IMR-90 (cell line): ENCODE measurements around the gene ACACB. TPM values are rescaled to one million over a fixed set of nuclear protein-coding genes. Genes with fewer than 3 reads are reported as not detected.

Experiments
- ATAC-seq: fragments of 200-7000 bp; cut with Tn5 transposase; 2 replicates; pipeline ENCODE4 v1.9.1; 2020; ENCODE audit warnings: low read depth, mild to moderate bottlenecking, moderate library complexity
- BruUV-seq: library from RNA; stranded (reverse); fragments of 400-500 nt; replicated peaks from 2 replicates; lab custom pipeline; 2021; lab: Mats Ljungman, UMichigan
- CTCF ChIA-PET: fragments of 300-600 bp; formaldehyde crosslinking; extraction: SDS; loops from one replicate; lab custom pipeline; 2021; ENCODE audit warnings: antibody characterized with exemption; lab: Yijun Ruan, JAX
- POLR2A ChIA-PET: fragments of 300-600 bp; sonication (Branson Sonifier 250); formaldehyde crosslinking; loops from one replicate; lab custom pipeline; 2022; ENCODE audit warnings: antibody characterized with exemption; ENCODE audit not compliant: unreplicated experiment; lab: Charles Lee
- DNase-seq: peaks from one replicate; pipeline ENCODE4 v3.0.0; 2013
- H2AFZ ChIP-seq: replicated peaks from 2 replicates; pipeline ENCODE3; 2013; ENCODE audit warnings: low read length, mild to moderate bottlenecking; ENCODE audit not compliant: poor library complexity
- H2AK5ac ChIP-seq: 2 replicates; pipeline ENCODE4 v1.6.1; 2013; ENCODE audit warnings: low read depth, low read length, inconsistent platforms
- H2AK9ac ChIP-seq: replicated peaks from 2 replicates; pipeline ENCODE3; 2013; ENCODE audit warnings: mild to moderate bottlenecking, low read depth, low read length, moderate library complexity; ENCODE audit not compliant: poor library complexity
- H2BK120ac ChIP-seq: 2 replicates; pipeline ENCODE4 v1.6.1; 2013; ENCODE audit warnings: low read depth, low read length, inconsistent platforms
- H2BK15ac ChIP-seq: 3 replicates; pipeline ENCODE4 v1.6.1; 2013; ENCODE audit warnings: low read depth, low read length, inconsistent platforms
- H2BK20ac ChIP-seq: 2 replicates; pipeline ENCODE4 v1.6.1; 2013; ENCODE audit warnings: low read depth, mild to moderate bottlenecking, inconsistent platforms, low read length, moderate library complexity
- H2BK5ac ChIP-seq: 2 replicates; pipeline ENCODE4 v1.6.1; 2013; ENCODE audit warnings: mild to moderate bottlenecking, low read depth, low read length, inconsistent platforms; ENCODE audit not compliant: poor library complexity, severe bottlenecking
- H3K14ac ChIP-seq: replicated peaks from 2 replicates; pipeline ENCODE4 v1.6.1; 2013; ENCODE audit warnings: low read depth, low read length, inconsistent platforms
- H3K18ac ChIP-seq: 2 replicates; pipeline ENCODE4 v1.6.1; 2013; ENCODE audit warnings: low read depth, low read length, control low read depth
- H3K23ac ChIP-seq: 2 replicates; pipeline ENCODE4 v1.6.1; 2013; ENCODE audit warnings: low read depth, low read length, inconsistent platforms
- H3K27ac ChIP-seq: 2 replicates; pipeline ENCODE4 v1.5.1; 2013; ENCODE audit warnings: mild to moderate bottlenecking, control low read depth, low read length; ENCODE audit not compliant: insufficient read depth
- H3K27me3 ChIP-seq: 2 replicates; pipeline ENCODE4 v1.6.1; 2013; ENCODE audit warnings: low read length; ENCODE audit not compliant: control insufficient read depth, insufficient read depth
- H3K36me3 ChIP-seq: 2 replicates; pipeline ENCODE4 v1.6.1; 2013; ENCODE audit warnings: low read length, mixed read lengths; ENCODE audit not compliant: control insufficient read depth, insufficient read depth
- H3K4ac ChIP-seq: 2 replicates; pipeline ENCODE4 v1.6.1; 2013; ENCODE audit warnings: low read depth, low read length, inconsistent platforms
- H3K4me1 ChIP-seq: 2 replicates; pipeline ENCODE4 v1.6.1; 2013; ENCODE audit warnings: low read length, mixed read lengths; ENCODE audit not compliant: control insufficient read depth, insufficient read depth
- H3K4me2 ChIP-seq: 2 replicates; pipeline ENCODE4 v1.6.1; 2013; ENCODE audit warnings: low read depth, mild to moderate bottlenecking, control low read depth, low read length, moderate library complexity
- H3K4me3 ChIP-seq: 2 replicates; pipeline ENCODE4 v1.5.1; 2013; ENCODE audit warnings: low read depth, mild to moderate bottlenecking, control low read depth, low read length, moderate library complexity; ENCODE audit not compliant: insufficient read depth
- H3K56ac ChIP-seq: 2 replicates; pipeline ENCODE4 v1.6.1; 2013; ENCODE audit warnings: low read length, inconsistent platforms; ENCODE audit not compliant: insufficient read depth; ENCODE audit errors: extremely low read depth
- H3K79me1 ChIP-seq, 2 experiments: 2 replicates each; pipeline ENCODE4 v1.6.1; 2013; ENCODE audit warnings: low read length in 2 of 2, inconsistent platforms in 1 of 2, low read depth in 1 of 2
- H3K9ac ChIP-seq: 2 replicates; pipeline ENCODE4 v1.6.1; 2013; ENCODE audit warnings: low read depth, low read length, control low read depth
- H3K9me1 ChIP-seq: 2 replicates; pipeline ENCODE4 v1.6.1; 2013; ENCODE audit warnings: low read length, inconsistent platforms; ENCODE audit not compliant: insufficient read depth
- H3K9me3 ChIP-seq: 2 replicates; pipeline ENCODE4 v1.6.1; 2013; ENCODE audit warnings: low read length; ENCODE audit not compliant: control insufficient read depth, insufficient read depth
- H4K20me1 ChIP-seq: 2 replicates; pipeline ENCODE4 v1.6.1; 2013; ENCODE audit warnings: low read length, inconsistent platforms; ENCODE audit not compliant: insufficient read depth
- H4K5ac ChIP-seq: 2 replicates; pipeline ENCODE4 v1.6.1; 2013; ENCODE audit warnings: mild to moderate bottlenecking, low read depth, low read length, control low read depth
- H4K8ac ChIP-seq, 2 experiments: 2 replicates each; pipeline ENCODE4 v1.6.1; 2013; ENCODE audit warnings: low read depth in 2 of 2, low read length in 2 of 2, control low read depth in 1 of 2, inconsistent platforms in 1 of 2
- H4K91ac ChIP-seq: 2 replicates; pipeline ENCODE4 v1.6.1; 2013; ENCODE audit warnings: low read depth, low read length, inconsistent platforms; ENCODE audit not compliant: insufficient read depth
- NFE2L2 ChIP-seq: fragments of 150-350 bp; IDR thresholded peaks from 2 replicates; pipeline ENCODE4 v1.6.1; 2016; ENCODE audit warnings: low read depth, mild to moderate bottlenecking, low read length
- POLR2A ChIP-seq: IDR thresholded peaks from 2 replicates; pipeline ENCODE4 v1.6.1; 2012; ENCODE audit warnings: mild to moderate bottlenecking, low read depth, low read length
- RAD21 ChIP-seq: IDR thresholded peaks from 2 replicates; pipeline ENCODE4 v1.6.1; 2012; ENCODE audit warnings: low read length, improper control_type of control experiment
- RCOR1 ChIP-seq: IDR thresholded peaks from 2 replicates; pipeline ENCODE4 v1.6.1; 2012; ENCODE audit warnings: mild to moderate bottlenecking, low read length, improper control_type of control experiment; ENCODE audit not compliant: insufficient replicate concordance
- RFX5 ChIP-seq: IDR thresholded peaks from 2 replicates; pipeline ENCODE4 v1.8.0; 2012; ENCODE audit warnings: low read depth, mild to moderate bottlenecking, low read length, moderate library complexity
- SMC3 ChIP-seq: fragments of 150-350 bp; IDR thresholded peaks from 2 replicates; pipeline ENCODE4 v1.6.1; 2016; ENCODE audit warnings: low read depth, mild to moderate bottlenecking, antibody characterized with exemption, low read length, moderate library complexity
- WGBS, 2 experiments: methylation state at CpG; one replicate each; pipeline versions ENCODE4 v1.1.5 to v1.1.7; 2013; ENCODE audit warnings: missing lambda C conversion rate in 2 of 2; ENCODE audit not compliant: insufficient read length in 1 of 2; ENCODE audit errors: extremely low coverage in 2 of 2; 5-methylcytosine and 5-hydroxymethylcytosine counted together
- dilution Hi-C: fragments of 300-500 bp; cut with HindIII; formaldehyde crosslinking; loops from one replicate; pipeline ENCODE4 v1.14.3; 2018; ENCODE audit warnings: low sequenced_read_pairs; ENCODE audit not compliant: unreplicated experiment
- in situ Hi-C: fragments of 300-500 bp; cut with MboI; formaldehyde crosslinking; loops from 3 replicates; pipeline ENCODE4 v1.14.3; 2019; ENCODE audit warnings: low sequenced_read_pairs, inconsistent platforms, mixed read lengths
- intact Hi-C: fragments of 100-400 bp; cut with micrococcal nuclease; formaldehyde crosslinking; loops from 2 replicates; pipeline ENCODE4 v1.10.0; 2022
- polyA plus RNA-seq, 3 experiments: library from polyadenylated mRNA; depleted of rRNA; stranded (reverse); fragments of >200 nt; gene quantifications; 2 replicates each; pipeline ENCODE4 v1.2.3, GENCODE V29; 2012; ENCODE audit warnings: low replicate concordance in 1 of 3
- total RNA-seq: library from RNA; depleted of rRNA; stranded (reverse); fragments of >200 nt; gene quantifications from 2 replicates; pipeline ENCODE4 v1.2.3, GENCODE V29; 2012
- TF ChIP-seq, protein P1 (sequence below): conservative IDR thresholded peaks from 2 replicates; pipeline ENCODE4 v1.5.1; 2012; ENCODE audit warnings: mild to moderate bottlenecking, low read depth, low read length, improper control_type of control experiment

Gene ACACB
- total and polyA plus RNA-seq, 2 of the 4 experiments (the other 2 are of a cell fraction): 2.0 to 2.1 TPM

DNA sequence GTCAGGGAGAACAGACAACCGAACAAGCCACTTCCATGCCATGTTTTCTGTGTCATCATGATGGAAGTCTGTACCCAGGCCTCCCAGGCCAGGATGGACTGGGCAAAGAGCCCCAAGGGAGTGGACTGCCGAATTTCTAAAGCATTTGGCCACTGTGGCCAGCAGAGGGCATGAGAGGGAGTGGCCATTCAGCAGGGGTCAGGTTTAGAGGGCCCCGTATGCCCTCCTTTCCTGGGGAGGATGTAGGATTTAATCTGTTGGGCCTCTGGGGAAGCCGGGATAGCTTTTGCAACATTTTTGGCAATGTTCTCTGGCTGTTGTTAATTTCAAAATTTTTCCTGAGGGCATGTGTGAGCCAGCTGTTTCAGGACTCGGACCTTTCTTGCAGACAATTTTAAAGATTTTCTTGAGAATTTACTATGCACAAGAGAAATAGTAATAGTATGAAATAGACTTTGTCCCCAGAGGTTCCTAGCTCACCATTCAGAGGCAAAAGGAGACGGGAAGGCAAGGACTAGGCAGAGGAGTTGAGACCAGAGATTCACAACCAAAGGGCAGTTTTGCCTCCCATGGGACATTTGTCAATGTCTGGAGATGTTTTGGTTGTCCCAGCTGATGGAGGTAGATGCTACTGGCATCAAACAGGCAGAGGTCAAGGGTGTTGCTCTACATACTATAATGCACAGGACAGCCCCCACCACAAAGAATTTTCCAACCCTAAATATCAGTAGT, 18.0 kb downstream of the ACACB start:
- ChIA-PET POLR2A (no interaction called here), CTCF (interaction anchor here (0.9 to 1.1 kb wide), 2 partner anchors 10 to 23 kb away, joined by 3 read pairs; no protein-coding TSS in a partner anchor)
- Histone ChIP-seq H3K14ac (no peak overlapping the region), H4K91ac (no peak overlapping the region), H3K23ac (no peak overlapping the region), H2AFZ (no peak overlapping the region), H3K4me2 (no peak overlapping the region), H2BK20ac (no peak overlapping the region), H3K36me3 (no peaks in the 10 kb centered on the region), H4K8ac (no peak overlapping the region), H2BK15ac (no peak overlapping the region), H4K5ac (no peak overlapping the region), H3K4me1 (peaks cover 4% of the 10 kb centered on the region; the same call in 1 of the 2 replicates), H2BK5ac (no peak overlapping the region), H2BK120ac (no peak overlapping the region), H3K18ac (no peak overlapping the region), H3K27ac (no peak overlapping the region), H2AK9ac (peak overlapping the region; percentile 81), H3K9me1 (no peaks in the 10 kb centered on the region), H2AK5ac (no peak overlapping the region), H3K9me3 (no peaks in the 10 kb centered on the region), H3K4me3 (no peak overlapping the region), H3K56ac (no peak overlapping the region), H3K79me1 (no peaks in the 10 kb centered on the region), H3K27me3 (peaks cover 6% of the 10 kb centered on the region), H4K20me1 (no peaks in the 10 kb centered on the region), H3K4ac (no peak overlapping the region), H3K9ac (no peak overlapping the region)
- 0% methylated on average over 1 of the region's 6 CpGs; no CpG with 5 or more reads in 1 of the 2 experiments for WGBS, 2 experiments
- in situ Hi-C loops: no loop called here
- dilution Hi-C loops: no loop called here
- intact Hi-C loops: loop anchor here (1.0 to 2.0 kb wide), 2 partner anchors 121 to 250 kb away; no protein-coding TSS in a partner anchor
- BruUV-seq: no TSS peak
- peak; percentile 82 for ATAC-seq
- no peak for TF ChIP-seq POLR2A
- peak; percentile 36 for TF ChIP-seq RAD21
- TF ChIP-seq RFX5: no peak
- TF ChIP-seq RCOR1: no peak
- TF ChIP-seq, protein P1, sequence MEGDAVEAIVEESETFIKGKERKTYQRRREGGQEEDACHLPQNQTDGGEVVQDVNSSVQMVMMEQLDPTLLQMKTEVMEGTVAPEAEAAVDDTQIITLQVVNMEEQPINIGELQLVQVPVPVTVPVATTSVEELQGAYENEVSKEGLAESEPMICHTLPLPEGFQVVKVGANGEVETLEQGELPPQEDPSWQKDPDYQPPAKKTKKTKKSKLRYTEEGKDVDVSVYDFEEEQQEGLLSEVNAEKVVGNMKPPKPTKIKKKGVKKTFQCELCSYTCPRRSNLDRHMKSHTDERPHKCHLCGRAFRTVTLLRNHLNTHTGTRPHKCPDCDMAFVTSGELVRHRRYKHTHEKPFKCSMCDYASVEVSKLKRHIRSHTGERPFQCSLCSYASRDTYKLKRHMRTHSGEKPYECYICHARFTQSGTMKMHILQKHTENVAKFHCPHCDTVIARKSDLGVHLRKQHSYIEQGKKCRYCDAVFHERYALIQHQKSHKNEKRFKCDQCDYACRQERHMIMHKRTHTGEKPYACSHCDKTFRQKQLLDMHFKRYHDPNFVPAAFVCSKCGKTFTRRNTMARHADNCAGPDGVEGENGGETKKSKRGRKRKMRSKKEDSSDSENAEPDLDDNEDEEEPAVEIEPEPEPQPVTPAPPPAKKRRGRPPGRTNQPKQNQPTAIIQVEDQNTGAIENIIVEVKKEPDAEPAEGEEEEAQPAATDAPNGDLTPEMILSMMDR: peak; percentile 38
- TF ChIP-seq NFE2L2: no peak
- peak; percentile 39 for TF ChIP-seq SMC3
- no peak for DNase-seq
